OCI-LY7 (cell line): ENCODE measurements around the gene EP300. TPM values are rescaled to one million over a fixed set of nuclear protein-coding genes. Genes with fewer than 3 reads are reported as not detected.
"Not testable (repeated sequence)": the region's sequence is repeated elsewhere in the genome, so short reads cannot be mapped to it uniquely, and the experiment has no call there.

ENCODE experiments used
- BruUV-seq: library from RNA; stranded (reverse); fragments of 400-500 nt; replicated peaks from 2 replicates; lab custom pipeline; 2021; lab: Mats Ljungman, UMichigan
- CTCF ChIA-PET: fragments of 300-600 bp; sonication (Branson Sonifier 250); formaldehyde crosslinking; loops from one replicate; lab custom pipeline; 2022; ENCODE audit warnings: antibody characterized with exemption; ENCODE audit not compliant: unreplicated experiment; lab: Charles Lee
- POLR2A ChIA-PET: fragments of 300-600 bp; sonication (Branson Sonifier 250); formaldehyde crosslinking; loops from one replicate; lab custom pipeline; 2022; ENCODE audit warnings: antibody characterized with exemption; lab: Charles Lee
- DNase-seq: peaks from one replicate; pipeline ENCODE4 v3.0.0-alpha.2; 2015; ENCODE audit warnings: low spot score
- H2AFZ ChIP-seq: fragments of 200-600 bp; sonication (generic), shearing (Covaris generic); 2 replicates; pipeline ENCODE4 v1.6.1; 2014; ENCODE audit warnings: mild to moderate bottlenecking, antibody characterized with exemption, low read length, moderate library complexity
- H3K27ac ChIP-seq: fragments of 200-600 bp; sonication (generic); 2 replicates; pipeline ENCODE4 v1.5.1; 2014; ENCODE audit warnings: mixed run types, low read depth, mild to moderate bottlenecking, moderate library complexity, low read length, inconsistent platforms; ENCODE audit not compliant: poor library complexity, severe bottlenecking
- H3K36me3 ChIP-seq: fragments of 200-600 bp; sonication (generic); 2 replicates; pipeline ENCODE4 v1.6.1; 2014; ENCODE audit warnings: mild to moderate bottlenecking, antibody characterized with exemption, low read length, moderate library complexity, mixed read lengths; ENCODE audit not compliant: insufficient read depth
- H3K4me1 ChIP-seq: fragments of 200-600 bp; sonication (generic); 2 replicates; pipeline ENCODE4 v1.5.1; 2014; ENCODE audit warnings: mild to moderate bottlenecking, low read length; ENCODE audit not compliant: insufficient read depth, poor library complexity, severe bottlenecking
- H3K4me2 ChIP-seq: fragments of 200-600 bp; sonication (generic); 2 replicates; pipeline ENCODE4 v1.6.1; 2014; ENCODE audit warnings: mild to moderate bottlenecking, low read length
- H3K4me3 ChIP-seq: fragments of 200-600 bp; sonication (generic); 2 replicates; pipeline ENCODE4 v1.5.1; 2014; ENCODE audit warnings: mild to moderate bottlenecking, low read depth, low read length; ENCODE audit not compliant: poor library complexity, severe bottlenecking
- H3K79me2 ChIP-seq: fragments of 200-600 bp; sonication (generic); 2 replicates; pipeline ENCODE4 v1.6.1; 2016; ENCODE audit warnings: low read depth, mild to moderate bottlenecking, low read length, moderate library complexity, mixed read lengths; ENCODE audit not compliant: insufficient read depth
- H3K9me2 ChIP-seq: fragments of 200-600 bp; sonication (generic); 2 replicates; pipeline ENCODE4 v1.6.1; 2016; ENCODE audit warnings: mild to moderate bottlenecking, low read length, mixed read lengths; ENCODE audit not compliant: insufficient read depth
- H3K9me3 ChIP-seq: fragments of 200-600 bp; sonication (generic); 2 replicates; pipeline ENCODE4 v1.6.1; 2014; ENCODE audit warnings: mild to moderate bottlenecking, mixed run types, low read length, mixed read lengths
- H4K20me1 ChIP-seq: fragments of 200-600 bp; sonication (generic); 2 replicates; pipeline ENCODE4 v1.6.1; 2014; ENCODE audit warnings: mild to moderate bottlenecking, antibody characterized with exemption, low read length, moderate library complexity, mixed read lengths; ENCODE audit not compliant: insufficient read depth
- CTCF ChIP-seq: fragments of 200-600 bp; sonication (generic); conservative IDR thresholded peaks from 2 replicates; pipeline ENCODE4 v1.5.1; 2014; ENCODE audit warnings: mild to moderate bottlenecking, antibody characterized with exemption, low read length, moderate library complexity, mixed read lengths
- EZH2phosphoT487 ChIP-seq: fragments of 200-600 bp; sonication (generic); IDR thresholded peaks from 2 replicates; pipeline ENCODE4 v1.6.1; 2018; ENCODE audit warnings: low read depth, borderline replicate concordance, mild to moderate bottlenecking, mixed run types, antibody characterized with exemption, low read length, moderate library complexity, mixed read lengths
- intact Hi-C: fragments of 100-400 bp; cut with micrococcal nuclease; formaldehyde crosslinking; loops from one replicate; pipeline ENCODE4 v1.10.0; 2022; ENCODE audit not compliant: unreplicated experiment
- total RNA-seq, 2 experiments: library from RNA; depleted of rRNA in 1 of 2; stranded (reverse); fragments of >200 nt in 1 of 2; shearing (Covaris generic) in 1 of 2; gene quantifications; 2 replicates each; pipeline ENCODE4 v1.2.3, GENCODE V29; 2014 to 2022

Gene EP300
- total RNA-seq, 2 experiments from 2014 or later = 46.2 to 108 TPM

GRCh38 chr22:41096841-41097240 is 4.4 kb downstream of the EP300 start:
- peaks cover 96% of the 10 kb centered on the region for H3K79me2 ChIP-seq
- no peaks in the 10 kb centered on the region for H3K9me2 ChIP-seq
- peaks cover 45% of the 10 kb centered on the region for H4K20me1 ChIP-seq
- no peak overlapping the region for H3K27ac ChIP-seq
- no peak for DNase-seq
- H2AFZ ChIP-seq = no peak overlapping the region
- TF ChIP-seq CTCF (no peak), EZH2phosphoT487 (no peak)
- ChIA-PET CTCF (no interaction called here), POLR2A (interaction anchor here (0.7 to 0.8 kb wide), 2 partner anchors 26 to 145 kb away, joined by 3 to 5 read pairs; partner anchors contain the start of gene RBX1)
- peak overlapping the region; percentile 89 for H3K4me2 ChIP-seq
- no peaks in the 10 kb centered on the region for H3K9me3 ChIP-seq
- BruUV-seq = no TSS peak
- H3K4me1 ChIP-seq = peaks cover 32% of the 10 kb centered on the region
- intact Hi-C loops = loop anchor here (10.0 kb wide), 1 partner anchor 348 kb away; the partner anchor contains the start of gene TOB2
- peak overlapping the region; percentile 85 for H3K4me3 ChIP-seq
- peaks cover 70% of the 10 kb centered on the region for H3K36me3 ChIP-seq

- H4K20me1 ChIP-seq = peaks cover 48% of the 10 kb centered on the region
- ChIA-PET CTCF (no interaction called here), POLR2A (no interaction called here)
- peaks cover 100% of the 10 kb centered on the region for H3K79me2 ChIP-seq
- H3K9me3 ChIP-seq = no peaks in the 10 kb centered on the region
- intact Hi-C loops = loop anchor here (10.0 kb wide), 1 partner anchor 346 kb away; the partner anchor contains the start of gene TOB2
- no peak for DNase-seq
- no peak overlapping the region for H2AFZ ChIP-seq
- H3K4me2 ChIP-seq = no peak overlapping the region
- H3K36me3 ChIP-seq = peaks cover 81% of the 10 kb centered on the region
- TF ChIP-seq EZH2phosphoT487 = no peak
- no peak for TF ChIP-seq CTCF
- H3K4me1 ChIP-seq = peaks cover 32% of the 10 kb centered on the region
- no peak overlapping the region for H3K27ac ChIP-seq
- no peaks in the 10 kb centered on the region for H3K9me2 ChIP-seq
- H3K4me3 ChIP-seq = no peak overlapping the region
- no TSS peak for BruUV-seq
These were observed 6.6 kb downstream of the EP300 start for GRCh38 chr22:41099036-41099435.

DNA sequence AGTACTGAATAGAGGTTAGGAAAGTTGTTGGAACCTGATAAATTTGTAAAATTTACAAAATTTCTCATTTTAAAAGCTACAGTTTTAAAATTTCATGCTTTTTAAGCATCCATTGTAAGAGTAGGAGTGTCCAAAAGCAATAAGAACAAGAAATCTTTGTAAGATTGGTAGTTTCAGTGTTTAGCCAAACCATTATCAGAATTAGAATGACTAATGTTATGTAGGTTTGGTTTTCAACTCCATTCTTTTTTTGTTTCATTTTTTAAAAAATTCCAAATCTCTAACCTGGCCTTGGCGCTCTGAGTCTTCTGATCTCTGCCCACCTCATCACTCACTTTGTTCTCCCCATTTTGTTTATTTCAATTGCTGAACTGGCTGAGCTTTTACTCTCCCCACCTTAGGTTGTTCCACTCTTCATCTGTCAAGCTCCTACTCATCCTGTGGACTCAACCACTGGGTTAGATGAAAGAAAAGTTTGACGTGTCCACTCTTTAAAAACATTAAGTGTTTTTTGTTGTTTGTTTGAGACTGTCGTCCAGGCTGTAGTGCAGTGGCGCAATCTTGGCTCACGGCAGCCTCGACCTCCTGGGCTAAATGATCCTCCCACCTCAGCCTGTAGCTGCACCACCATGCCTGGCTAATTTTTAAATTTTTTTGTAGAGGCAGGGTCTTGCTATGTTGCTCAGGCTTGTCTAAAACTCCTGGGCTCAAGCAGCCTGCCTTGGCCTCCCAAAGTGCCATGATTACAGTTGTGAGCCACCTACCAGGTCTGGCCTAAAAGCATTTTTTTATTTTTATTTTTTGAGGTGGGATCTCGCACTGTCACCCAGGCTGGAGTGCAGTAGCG is 14.0 kb downstream of the EP300 start:
- intact Hi-C loops = no loop called here
- H2AFZ ChIP-seq = no peak overlapping the region
- H3K79me2 ChIP-seq = peaks cover 99% of the 10 kb centered on the region
- H3K9me3 ChIP-seq = no peaks in the 10 kb centered on the region
- peaks cover 66% of the 10 kb centered on the region for H3K36me3 ChIP-seq
- DNase-seq = no peak
- H4K20me1 ChIP-seq = peaks cover 29% of the 10 kb centered on the region; the same call in 1 of the 2 replicates
- POLR2A ChIA-PET = no interaction called here
- H3K4me3 ChIP-seq = no peak overlapping the region
- no peak overlapping the region for H3K27ac ChIP-seq
- no TSS peak for BruUV-seq
- H3K4me1 ChIP-seq = no peaks in the 10 kb centered on the region
- H3K4me2 ChIP-seq = no peak overlapping the region
- no peak for TF ChIP-seq CTCF
- TF ChIP-seq EZH2phosphoT487 = no peak
- CTCF ChIA-PET = no interaction called here
- no peaks in the 10 kb centered on the region for H3K9me2 ChIP-seq

GRCh38 chr22:41106969-41107325 is 14.6 kb downstream of the EP300 start:
- H3K9me2 ChIP-seq, H2AFZ ChIP-seq, BruUV-seq, intact Hi-C loops, H3K4me3 ChIP-seq, H3K4me2 ChIP-seq, H3K9me3 ChIP-seq, POLR2A ChIA-PET, H3K27ac ChIP-seq, CTCF ChIA-PET, H3K4me1 ChIP-seq, DNase-seq: not testable (repeated sequence)
- H4K20me1 ChIP-seq = peaks cover 29% of the 10 kb centered on the region; the same call in 1 of the 2 replicates
- H3K79me2 ChIP-seq = peaks cover 98% of the 10 kb centered on the region
- H3K36me3 ChIP-seq = peaks cover 64% of the 10 kb centered on the region
